ENCODE measurements around the gene CARD19. TPM values are rescaled to one million over a fixed set of nuclear protein-coding genes. Genes with fewer than 3 reads are reported as not detected.

CARD19 gene
- total RNA-seq, 8 experiments from 2014 or later = 17.5 to 57.7 (median 30.1) TPM

- Histone ChIP-seq H3K4me3 (no peak overlapping the region), H3K4me1 (replicated peaks in 1 of 2) (peaks cover 0 to 4% of the 10 kb centered on the region in 2 donors), H3K27ac (no peak overlapping the region)
- WGBS, 10 experiments = 70 to 100% (median 98%) methylated on average over 1 to 4 of the region's 4 CpGs; no CpG with 5 or more reads in 2 of the 10 experiments
- in situ Hi-C loops (cut with MboI; ENCODE audit: low pct_unique_long_range_greater_than_20kb in 2 of 9, low sequenced_read_pairs in 9 of 9, unreplicated experiment in 9 of 9) = no loop called here
- no peak for ATAC-seq (replicated peaks in 6 of 8)
Measured at GRCh38 chr9:93085676-93086075, 10.3 kb upstream of the CARD19 start.

- H3K4me1 ChIP-seq (replicated peaks in 1 of 2) = peaks cover 0 to 4% of the 10 kb centered on the region in 2 donors
- in situ Hi-C loops (cut with MboI; ENCODE audit: low pct_unique_long_range_greater_than_20kb in 2 of 9, low sequenced_read_pairs in 9 of 9, unreplicated experiment in 9 of 9) = no loop called here
- 64 to 100% (median 88%) methylated on average over 1 to 5 of the region's 8 CpGs; no CpG with 5 or more reads in 4 of the 10 experiments for WGBS, 10 experiments
- no peak overlapping the region for H3K4me3 ChIP-seq
- no peak overlapping the region for H3K27ac ChIP-seq
- no peak for ATAC-seq (replicated peaks in 6 of 8)
Measured at GRCh38 chr9:93086447-93087224, 9.4 kb upstream of the CARD19 start.

GRCh38 chr9:93087971-93088655 is 7.9 kb upstream of the CARD19 start:
- ATAC-seq (replicated peaks in 6 of 8) = no peak
- in situ Hi-C loops (cut with MboI; ENCODE audit: low pct_unique_long_range_greater_than_20kb in 2 of 9, low sequenced_read_pairs in 9 of 9, unreplicated experiment in 9 of 9) = no loop called here
- peaks cover 0 to 5% of the 10 kb centered on the region in 2 donors for H3K4me1 ChIP-seq (replicated peaks in 1 of 2)
- no peak overlapping the region for H3K27ac ChIP-seq
- 80 to 100% (median 91%) methylated on average over 1 to 4 of the region's 12 CpGs; no CpG with 5 or more reads in 7 of the 10 experiments for WGBS, 10 experiments
- no peak overlapping the region for H3K4me3 ChIP-seq

- WGBS, 10 experiments = 40 to 77% (median 67%) methylated on average over 1 to 3 of the region's 4 CpGs; no CpG with 5 or more reads in 5 of the 10 experiments
- ATAC-seq (replicated peaks in 6 of 8) = no peak
- Histone ChIP-seq H3K27ac (no peak overlapping the region), H3K4me1 (replicated peaks in 1 of 2) (peaks cover 0 to 8% of the 10 kb centered on the region in 2 donors), H3K4me3 (no peak overlapping the region)
- in situ Hi-C loops (cut with MboI; ENCODE audit: low pct_unique_long_range_greater_than_20kb in 2 of 9, low sequenced_read_pairs in 9 of 9, unreplicated experiment in 9 of 9) = no loop called here
Measured at GRCh38 chr9:93088656-93089015, 7.4 kb upstream of the CARD19 start.

- peaks cover 0 to 11% of the 10 kb centered on the region in 2 donors for H3K4me1 ChIP-seq (replicated peaks in 1 of 2)
- in situ Hi-C loops (cut with MboI; ENCODE audit: low pct_unique_long_range_greater_than_20kb in 2 of 9, low sequenced_read_pairs in 9 of 9, unreplicated experiment in 9 of 9) = no loop called here
- 60 to 100% (median 75%) methylated on average over 2 to 5 of the region's 5 CpGs; no CpG with 5 or more reads in 4 of the 10 experiments for whole genome bisulfite sequencing, 10 experiments
- H3K4me3 ChIP-seq = no peak overlapping the region
- ATAC-seq (replicated peaks in 6 of 8) = no peak
- H3K27ac ChIP-seq = no peak overlapping the region
Measured at GRCh38 chr9:93089024-93089423, 7.0 kb upstream of the CARD19 start.

GRCh38 chr9:93089481-93089991 is 6.5 kb upstream of the CARD19 start:
- 53 to 100% (median 95%) methylated on average over 1 to 4 of the region's 12 CpGs; no CpG with 5 or more reads in 3 of the 10 experiments for WGBS, 10 experiments
- ATAC-seq (replicated peaks in 6 of 8) = no peak
- Histone ChIP-seq H3K4me3 (no peak overlapping the region), H3K4me1 (replicated peaks in 1 of 2) (peaks cover 0 to 14% of the 10 kb centered on the region in 2 donors), H3K27ac (no peak overlapping the region)
- in situ Hi-C loops (cut with MboI; ENCODE audit: low pct_unique_long_range_greater_than_20kb in 2 of 9, low sequenced_read_pairs in 9 of 9, unreplicated experiment in 9 of 9) = no loop called here

- in situ Hi-C loops (cut with MboI; ENCODE audit: low pct_unique_long_range_greater_than_20kb in 2 of 9, low sequenced_read_pairs in 9 of 9, unreplicated experiment in 9 of 9) = no loop called here
- ATAC-seq (replicated peaks in 6 of 8) = no peak
- no peak overlapping the region for H3K27ac ChIP-seq
- 71 to 93% (median 81%) methylated on average over 5 to 8 of the region's 8 CpGs; no CpG with 5 or more reads in 2 of the 10 experiments for WGBS, 10 experiments
- H3K4me1 ChIP-seq (replicated peaks in 1 of 2) = peaks cover 0 to 14% of the 10 kb centered on the region in 2 donors
- no peak overlapping the region for H3K4me3 ChIP-seq
Measured at GRCh38 chr9:93090091-93090655, 5.8 kb upstream of the CARD19 start.

GRCh38 chr9:93091056-93091452 is 5.0 kb upstream of the CARD19 start:
- H3K4me1 ChIP-seq (replicated peaks in 1 of 2) = peaks cover 0 to 14% of the 10 kb centered on the region in 2 donors
- 0 to 100% (median 83%) methylated on average over 1 to 4 of the region's 4 CpGs; no CpG with 5 or more reads in 2 of the 10 experiments for WGBS, 10 experiments
- in situ Hi-C loops (cut with MboI; ENCODE audit: low pct_unique_long_range_greater_than_20kb in 2 of 9, low sequenced_read_pairs in 9 of 9, unreplicated experiment in 9 of 9) = no loop called here
- H3K4me3 ChIP-seq = no peak overlapping the region
- H3K27ac ChIP-seq = peak overlapping the region in 1 of 2 donors; percentile 18
- ATAC-seq (replicated peaks in 6 of 8) = no peak

- peak in 6 of 8 experiments; percentile 0 to 41 (median 6) for ATAC-seq (replicated peaks in 6 of 8)
- no peak overlapping the region for H3K4me3 ChIP-seq
- in situ Hi-C loops (cut with MboI; ENCODE audit: low pct_unique_long_range_greater_than_20kb in 2 of 9, low sequenced_read_pairs in 9 of 9, unreplicated experiment in 9 of 9) = no loop called here
- peak overlapping the region in 1 of 2 donors; percentile 31 for H3K27ac ChIP-seq
- whole genome bisulfite sequencing, 10 experiments = 0 to 100% (median 67%) methylated on average over 1 to 2 of the region's 3 CpGs; no CpG with 5 or more reads in 6 of the 10 experiments
- peaks cover 0 to 14% of the 10 kb centered on the region in 2 donors for H3K4me1 ChIP-seq (replicated peaks in 1 of 2)
Measured at GRCh38 chr9:93091453-93092081, 4.5 kb upstream of the CARD19 start.

GRCh38 chr9:93092251-93092991 is 3.6 kb upstream of the CARD19 start:
- in situ Hi-C loops (cut with MboI; ENCODE audit: low pct_unique_long_range_greater_than_20kb in 2 of 9, low sequenced_read_pairs in 9 of 9, unreplicated experiment in 9 of 9) = no loop called here
- H3K27ac ChIP-seq = peak overlapping the region in 1 of 2 donors; percentile 31
- H3K4me1 ChIP-seq (replicated peaks in 1 of 2) = peaks cover 7 to 20% of the 10 kb centered on the region in 2 donors
- no peak for ATAC-seq (replicated peaks in 6 of 8)
- H3K4me3 ChIP-seq = no peak overlapping the region
- WGBS, 10 experiments = 57 to 100% (median 88%) methylated on average over 1 to 3 of the region's 7 CpGs; no CpG with 5 or more reads in 6 of the 10 experiments

- 45 to 80% (median 69%) methylated on average over 1 to 6 of the region's 11 CpGs; no CpG with 5 or more reads in 2 of the 10 experiments for whole genome bisulfite sequencing, 10 experiments
Measured at GRCh38 chr9:93093127-93093876, 2.7 kb upstream of the CARD19 start.

More at GRCh38 chr9:93093127-93093876, 2.7 kb upstream of the CARD19 start:
- H3K4me3 ChIP-seq = no peak overlapping the region
- no peak for ATAC-seq (replicated peaks in 6 of 8)
- H3K4me1 ChIP-seq (replicated peaks in 1 of 2) = peaks cover 15 to 29% of the 10 kb centered on the region in 2 donors
- in situ Hi-C loops (cut with MboI; ENCODE audit: low pct_unique_long_range_greater_than_20kb in 2 of 9, low sequenced_read_pairs in 9 of 9, unreplicated experiment in 9 of 9) = no loop called here
- peak overlapping the region in 1 of 2 donors; percentile 16 for H3K27ac ChIP-seq

Data from motor neuron (in vitro differentiated cells).